ENCODE measurements around the gene TRHDE. TPM values are rescaled to one million over a fixed set of nuclear protein-coding genes. Genes with fewer than 3 reads are reported as not detected.

Gene TRHDE
- total RNA-seq, 1 donor from 2014 or later = 16.7 TPM

DNA sequence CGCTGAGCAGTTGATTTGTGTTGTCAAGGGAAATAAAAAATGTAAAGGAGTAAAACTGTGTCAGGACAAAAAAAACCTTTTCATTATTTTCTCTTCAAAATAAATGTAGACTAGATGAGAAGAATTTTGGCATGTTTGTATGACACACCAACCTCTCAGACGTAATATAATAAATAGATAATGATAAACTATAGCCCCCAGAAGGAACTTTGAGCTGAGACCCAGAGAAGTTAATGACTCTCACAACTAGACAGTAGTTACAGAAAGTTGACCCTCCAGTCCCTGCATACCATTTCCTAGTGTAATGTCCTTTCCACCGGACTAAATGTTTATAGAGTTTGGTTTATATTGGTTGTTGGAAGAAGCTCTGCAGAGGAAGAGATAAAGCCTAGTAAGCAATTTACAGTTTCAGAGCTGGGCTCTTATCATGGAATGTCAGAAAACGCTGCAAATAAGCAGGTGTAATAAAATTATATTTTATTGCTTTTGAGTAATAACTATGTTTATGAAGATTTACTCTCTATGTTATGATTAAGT lies 97.3 kb downstream of the TRHDE start:
- Mint-ChIP-seq H3K9me3 (ENCODE audit: unreplicated experiment) (no peaks in the 10 kb centered on the region), H3K27ac (ENCODE audit: unreplicated experiment) (no peak overlapping the region), H3K27me3 (ENCODE audit: unreplicated experiment) (peaks cover 1% of the 10 kb centered on the region), H3K36me3 (ENCODE audit: unreplicated experiment) (no peaks in the 10 kb centered on the region), H3K4me1 (ENCODE audit: low read depth, unreplicated experiment) (no peaks in the 10 kb centered on the region), H3K4me3 (ENCODE audit: unreplicated experiment) (no peak overlapping the region)
- no peak for DNase-seq
- TF ChIP-seq, protein P1, sequence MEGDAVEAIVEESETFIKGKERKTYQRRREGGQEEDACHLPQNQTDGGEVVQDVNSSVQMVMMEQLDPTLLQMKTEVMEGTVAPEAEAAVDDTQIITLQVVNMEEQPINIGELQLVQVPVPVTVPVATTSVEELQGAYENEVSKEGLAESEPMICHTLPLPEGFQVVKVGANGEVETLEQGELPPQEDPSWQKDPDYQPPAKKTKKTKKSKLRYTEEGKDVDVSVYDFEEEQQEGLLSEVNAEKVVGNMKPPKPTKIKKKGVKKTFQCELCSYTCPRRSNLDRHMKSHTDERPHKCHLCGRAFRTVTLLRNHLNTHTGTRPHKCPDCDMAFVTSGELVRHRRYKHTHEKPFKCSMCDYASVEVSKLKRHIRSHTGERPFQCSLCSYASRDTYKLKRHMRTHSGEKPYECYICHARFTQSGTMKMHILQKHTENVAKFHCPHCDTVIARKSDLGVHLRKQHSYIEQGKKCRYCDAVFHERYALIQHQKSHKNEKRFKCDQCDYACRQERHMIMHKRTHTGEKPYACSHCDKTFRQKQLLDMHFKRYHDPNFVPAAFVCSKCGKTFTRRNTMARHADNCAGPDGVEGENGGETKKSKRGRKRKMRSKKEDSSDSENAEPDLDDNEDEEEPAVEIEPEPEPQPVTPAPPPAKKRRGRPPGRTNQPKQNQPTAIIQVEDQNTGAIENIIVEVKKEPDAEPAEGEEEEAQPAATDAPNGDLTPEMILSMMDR (IDR thresholded peaks at IDR 0.05; ENCODE audit: partially characterized antibody, unreplicated experiment) = no peak

GRCh38 chr12:72380441-72380840 lies 108.3 kb downstream of the TRHDE start:
- Mint-ChIP-seq H3K4me3 (ENCODE audit: unreplicated experiment) (no peak overlapping the region), H3K27ac (ENCODE audit: unreplicated experiment) (no peak overlapping the region), H3K27me3 (ENCODE audit: unreplicated experiment) (no peaks in the 10 kb centered on the region), H3K4me1 (ENCODE audit: low read depth, unreplicated experiment) (no peaks in the 10 kb centered on the region), H3K9me3 (ENCODE audit: unreplicated experiment) (no peaks in the 10 kb centered on the region), H3K36me3 (ENCODE audit: unreplicated experiment) (peaks cover 3% of the 10 kb centered on the region)
- TF ChIP-seq, protein P1 (IDR thresholded peaks at IDR 0.05; ENCODE audit: partially characterized antibody, unreplicated experiment) = no peak
- no peak for DNase-seq

- H3K4me1 Mint-ChIP-seq (ENCODE audit: low read depth, unreplicated experiment) = peaks cover 9% of the 10 kb centered on the region
- no peaks in the 10 kb centered on the region for H3K9me3 Mint-ChIP-seq (ENCODE audit: unreplicated experiment)
- no peak for DNase-seq
- H3K36me3 Mint-ChIP-seq (ENCODE audit: unreplicated experiment) = no peaks in the 10 kb centered on the region
- H3K27ac Mint-ChIP-seq (ENCODE audit: unreplicated experiment) = no peak overlapping the region
- no peaks in the 10 kb centered on the region for H3K27me3 Mint-ChIP-seq (ENCODE audit: unreplicated experiment)
- H3K4me3 Mint-ChIP-seq (ENCODE audit: unreplicated experiment) = no peak overlapping the region
- TF ChIP-seq, protein P1 (IDR thresholded peaks at IDR 0.05; ENCODE audit: partially characterized antibody, unreplicated experiment) = no peak
Observed at GRCh38 chr12:72388322-72388721, 116.2 kb downstream of the TRHDE start.

- Mint-ChIP-seq H3K36me3 (ENCODE audit: unreplicated experiment) (no peaks in the 10 kb centered on the region), H3K4me1 (ENCODE audit: low read depth, unreplicated experiment) (peaks cover 9% of the 10 kb centered on the region), H3K27me3 (ENCODE audit: unreplicated experiment) (no peaks in the 10 kb centered on the region), H3K4me3 (ENCODE audit: unreplicated experiment) (no peak overlapping the region), H3K27ac (ENCODE audit: unreplicated experiment) (no peak overlapping the region), H3K9me3 (ENCODE audit: unreplicated experiment) (no peaks in the 10 kb centered on the region)
- no peak for DNase-seq
- TF ChIP-seq, protein P1 (IDR thresholded peaks at IDR 0.05; ENCODE audit: partially characterized antibody, unreplicated experiment) = no peak
Observed at GRCh38 chr12:72390146-72390545, 118.0 kb downstream of the TRHDE start.

DNA sequence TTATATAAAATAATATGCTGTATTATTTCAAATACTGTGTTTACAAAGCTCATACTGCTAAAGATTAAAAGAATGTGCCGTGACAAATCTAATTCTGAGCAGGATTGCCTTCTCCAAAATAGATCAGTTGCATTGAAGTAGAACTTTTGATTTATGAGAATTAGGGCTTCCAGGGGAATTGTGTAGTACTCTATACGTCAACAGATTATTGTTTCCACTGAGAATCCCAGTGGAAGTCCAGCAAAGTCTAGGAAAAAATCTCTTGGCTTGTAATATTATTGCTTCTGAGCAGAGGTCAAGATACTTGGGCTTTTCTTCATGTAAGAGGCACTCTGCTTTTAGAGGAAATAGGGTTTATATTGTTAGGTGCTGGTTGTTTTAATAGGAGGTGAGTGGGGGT lies 133.9 kb downstream of the TRHDE start:
- Mint-ChIP-seq H3K4me1 (ENCODE audit: low read depth, unreplicated experiment) (no peaks in the 10 kb centered on the region), H3K9me3 (ENCODE audit: unreplicated experiment) (no peaks in the 10 kb centered on the region), H3K36me3 (ENCODE audit: unreplicated experiment) (no peaks in the 10 kb centered on the region), H3K27me3 (ENCODE audit: unreplicated experiment) (no peaks in the 10 kb centered on the region), H3K4me3 (ENCODE audit: unreplicated experiment) (no peak overlapping the region), H3K27ac (ENCODE audit: unreplicated experiment) (no peak overlapping the region)
- DNase-seq = no peak
- TF ChIP-seq, protein P1 (IDR thresholded peaks at IDR 0.05; ENCODE audit: partially characterized antibody, unreplicated experiment) = no peak
